GM10266 (cell line): ENCODE data around the gene LIM2.
"Not testable (repeated sequence)": the region's sequence is repeated elsewhere in the genome, so short reads cannot be mapped to it uniquely, and the experiment has no call there.

ENCODE experiments used
- DNase-seq: peaks from one replicate; pipeline ENCODE4 v3.0.0; 2012; ENCODE audit errors: extremely low spot score
- CTCF ChIP-seq: IDR thresholded peaks from 2 replicates; pipeline ENCODE4 v1.5.1; 2012; ENCODE audit warnings: mild to moderate bottlenecking, low read depth; ENCODE audit not compliant: control insufficient read depth, insufficient read depth; ENCODE audit errors: missing control alignments

Gene LIM2

GRCh38 chr19:51407511-51408131, 19.8 kb upstream of the LIM2 start:
- peak; percentile 46 for TF ChIP-seq CTCF
- no peak for DNase-seq

- DNase-seq, result no peak
- no peak for TF ChIP-seq CTCF
These were observed 14.3 kb upstream of the LIM2 start for GRCh38 chr19:51402117-51402516.

- DNase-seq, result not testable (repeated sequence)
These were observed 12.2 kb upstream of the LIM2 start for GRCh38 chr19:51399936-51400335.

- no peak for DNase-seq
- TF ChIP-seq CTCF, result no peak
These were observed 11.5 kb upstream of the LIM2 start for GRCh38 chr19:51399231-51399630.

GRCh38 chr19:51398096-51398704, 10.4 kb upstream of the LIM2 start:
- no peak for DNase-seq
- peak; percentile 53 for TF ChIP-seq CTCF

GRCh38 chr19:51397453-51397852, 9.7 kb upstream of the LIM2 start:
- not testable (repeated sequence) for DNase-seq

- DNase-seq, result no peak
- TF ChIP-seq CTCF, result no peak
These were observed 8.4 kb upstream of the LIM2 start for GRCh38 chr19:51396175-51396574.

- DNase-seq, result peak; percentile 92
- TF ChIP-seq CTCF, result peak; percentile 12
These were observed 6.5 kb upstream of the LIM2 start for GRCh38 chr19:51394050-51394836.
